ENCODE measurements around the gene TPK1. TPM values are rescaled to one million over a fixed set of nuclear protein-coding genes. Genes with fewer than 3 reads are reported as not detected.

TPK1 gene
- total RNA-seq, 4 donors from 2014 or later = 8.0 to 15.6 (median 11.1) TPM

DNA sequence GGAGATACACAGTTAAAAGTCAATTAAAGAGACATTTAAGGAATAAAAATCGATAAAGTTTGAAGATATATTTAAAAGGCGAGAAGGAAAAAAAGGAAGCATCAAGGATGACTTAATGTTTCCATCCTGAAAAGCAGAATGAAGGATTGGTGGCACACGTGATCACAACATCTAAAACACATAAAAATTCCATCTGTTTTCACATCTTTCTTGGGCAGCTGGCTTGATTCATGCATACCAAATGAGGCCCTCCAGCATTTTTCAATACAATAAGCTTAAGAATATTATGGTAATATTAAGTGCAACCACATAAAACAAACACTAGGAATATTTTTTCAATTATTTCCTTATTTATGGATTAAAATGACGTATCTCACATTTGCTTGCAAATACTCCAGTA, 112.6 kb downstream of the TPK1 start:
- TF ChIP-seq, protein P1, sequence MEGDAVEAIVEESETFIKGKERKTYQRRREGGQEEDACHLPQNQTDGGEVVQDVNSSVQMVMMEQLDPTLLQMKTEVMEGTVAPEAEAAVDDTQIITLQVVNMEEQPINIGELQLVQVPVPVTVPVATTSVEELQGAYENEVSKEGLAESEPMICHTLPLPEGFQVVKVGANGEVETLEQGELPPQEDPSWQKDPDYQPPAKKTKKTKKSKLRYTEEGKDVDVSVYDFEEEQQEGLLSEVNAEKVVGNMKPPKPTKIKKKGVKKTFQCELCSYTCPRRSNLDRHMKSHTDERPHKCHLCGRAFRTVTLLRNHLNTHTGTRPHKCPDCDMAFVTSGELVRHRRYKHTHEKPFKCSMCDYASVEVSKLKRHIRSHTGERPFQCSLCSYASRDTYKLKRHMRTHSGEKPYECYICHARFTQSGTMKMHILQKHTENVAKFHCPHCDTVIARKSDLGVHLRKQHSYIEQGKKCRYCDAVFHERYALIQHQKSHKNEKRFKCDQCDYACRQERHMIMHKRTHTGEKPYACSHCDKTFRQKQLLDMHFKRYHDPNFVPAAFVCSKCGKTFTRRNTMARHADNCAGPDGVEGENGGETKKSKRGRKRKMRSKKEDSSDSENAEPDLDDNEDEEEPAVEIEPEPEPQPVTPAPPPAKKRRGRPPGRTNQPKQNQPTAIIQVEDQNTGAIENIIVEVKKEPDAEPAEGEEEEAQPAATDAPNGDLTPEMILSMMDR (IDR thresholded peaks at IDR 0.05; ENCODE audit: low read depth) = no peak

DNA sequence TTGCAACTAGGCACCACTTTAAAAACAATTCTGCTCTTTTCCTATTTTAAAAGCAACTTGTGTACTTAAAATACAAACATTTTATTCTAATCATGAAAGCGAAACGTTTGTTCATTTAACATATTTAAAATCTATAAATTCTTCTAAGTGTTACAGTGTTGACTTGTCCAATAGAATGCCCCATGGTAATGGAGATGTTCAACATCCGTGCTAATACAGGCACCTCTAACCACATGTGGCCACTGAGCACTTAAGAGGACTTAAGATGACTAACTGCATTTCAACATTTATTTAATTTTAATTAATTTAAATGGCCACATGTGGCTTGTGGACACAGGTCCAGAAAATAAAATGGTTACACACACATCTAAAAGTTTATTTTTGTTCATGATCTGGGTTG, 115.1 kb downstream of the TPK1 start:
- TF ChIP-seq, protein P1 (IDR thresholded peaks at IDR 0.05; ENCODE audit: low read depth) = no peak

DNA sequence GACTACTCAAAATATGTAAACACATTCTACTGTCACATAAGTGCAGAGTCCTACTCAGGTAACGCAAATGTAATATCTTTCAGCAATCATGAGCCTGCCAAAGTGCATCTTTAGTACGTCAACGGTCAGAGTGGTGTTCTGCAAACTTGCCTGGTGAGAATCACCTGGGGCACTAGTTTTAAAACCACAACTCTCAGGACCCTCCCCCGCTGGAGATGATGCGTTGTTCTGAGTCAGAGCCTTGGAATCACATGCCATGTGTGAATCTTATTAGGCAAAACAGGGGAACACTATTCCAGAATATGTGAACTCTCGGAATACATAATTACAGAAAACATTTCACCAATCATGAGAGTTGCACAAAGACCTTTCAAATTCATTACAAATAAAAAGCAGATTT, 115.7 kb downstream of the TPK1 start:
- TF ChIP-seq, protein P1 (IDR thresholded peaks at IDR 0.05; ENCODE audit: low read depth) = no peak

DNA sequence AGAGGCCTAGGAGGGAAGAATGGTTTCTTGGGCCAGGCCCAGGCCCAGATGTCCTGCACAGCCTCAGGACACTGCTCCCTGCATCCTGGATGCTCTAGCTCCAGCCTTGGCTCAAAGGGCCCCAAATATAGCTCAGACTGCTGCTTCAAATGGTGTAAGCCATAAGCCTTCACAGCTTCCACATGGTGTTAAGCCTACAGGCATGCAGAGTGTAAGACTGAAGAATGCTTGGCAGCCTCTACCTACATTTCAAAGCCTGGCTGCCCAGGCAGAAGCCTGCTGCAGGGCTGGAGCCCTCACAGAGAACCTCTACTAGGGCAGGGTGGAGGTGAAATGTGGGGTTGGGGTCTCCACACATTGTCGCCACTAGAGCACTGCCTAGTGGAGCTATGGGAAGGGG, 118.1 kb downstream of the TPK1 start:
- TF ChIP-seq, protein P1 (IDR thresholded peaks at IDR 0.05; ENCODE audit: low read depth) = no peak

DNA sequence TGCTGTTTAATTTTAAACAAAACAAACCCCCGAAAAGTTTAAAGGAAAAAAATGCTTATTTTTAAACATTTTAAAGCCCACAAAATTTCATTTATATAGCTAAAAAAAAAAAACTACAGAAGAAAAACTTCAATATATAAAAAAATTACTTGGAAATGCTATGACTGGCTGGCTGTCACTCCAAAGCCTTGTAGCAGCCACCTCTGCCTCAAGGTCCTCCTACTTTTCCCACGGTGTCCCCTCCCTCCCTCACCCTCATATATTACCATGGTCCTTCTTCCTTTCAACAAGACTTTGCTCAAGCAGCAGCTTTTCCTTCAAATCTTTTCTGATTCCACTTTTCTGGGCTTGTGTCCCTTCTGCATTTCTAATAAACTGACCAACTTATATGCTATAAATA, 122.0 kb downstream of the TPK1 start:
- TF ChIP-seq, protein P1 (IDR thresholded peaks at IDR 0.05; ENCODE audit: low read depth) = no peak

DNA sequence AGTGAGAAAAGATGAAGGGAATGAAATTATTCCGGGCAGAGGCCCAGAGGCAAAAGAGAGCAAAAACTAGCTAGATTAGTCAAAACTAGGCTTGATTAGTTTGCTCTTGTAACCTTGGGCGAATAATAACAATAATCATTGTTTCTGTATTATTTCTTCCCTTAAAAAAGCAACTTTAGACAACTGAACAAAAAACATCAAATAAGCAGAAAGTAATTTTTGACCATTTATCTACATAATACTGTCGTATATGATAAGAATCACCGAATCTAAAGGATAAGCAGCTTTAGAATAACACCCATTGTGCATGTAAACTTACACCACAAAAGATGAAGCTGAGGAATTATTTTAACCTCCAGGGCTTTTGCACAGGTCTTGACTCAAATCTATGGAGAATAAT, 125.1 kb downstream of the TPK1 start:
- TF ChIP-seq, protein P1 (IDR thresholded peaks at IDR 0.05; ENCODE audit: low read depth) = no peak

DNA sequence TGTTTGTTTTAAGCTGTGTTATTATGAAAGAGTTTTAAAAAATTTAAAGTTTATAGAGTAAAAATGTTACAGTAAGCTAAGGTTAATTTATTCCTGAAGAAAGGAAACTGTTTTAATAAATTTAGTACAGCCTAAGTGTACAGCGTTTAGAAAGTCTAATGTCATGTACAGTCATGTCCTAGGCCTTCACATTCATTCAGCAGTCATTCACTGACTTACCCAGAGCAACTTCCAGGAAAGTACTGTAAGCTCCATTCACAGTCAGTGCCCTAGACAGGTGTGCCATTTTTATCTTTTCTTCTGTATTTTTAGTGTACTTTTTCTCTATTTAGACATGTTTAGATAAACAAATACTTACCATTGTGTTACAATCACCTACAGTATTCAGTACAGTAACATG, 126.8 kb downstream of the TPK1 start:
- TF ChIP-seq, protein P1 (IDR thresholded peaks at IDR 0.05; ENCODE audit: low read depth) = no peak
